ENCODE results near the gene KIF1C.

The KIF1C gene

GRCh38 chr17:4948166-4948930, 49.4 kb upstream of the KIF1C start, which contains the start of gene PFN1 (continued):
- TF ChIP-seq WT1 (tag by site-specific recombination; IDR thresholded peaks at IDR 0.05) (peak; percentile 54; the same call in 1 of the 2 replicates), ZNF571 (tag by site-specific recombination; IDR thresholded peaks at IDR 0.05) (no peak), ZNF350 (tag by site-specific recombination; IDR thresholded peaks at IDR 0.05) (no peak), PBX3 (CRISPR knock-in tag; IDR thresholded peaks at IDR 0.05) (peak; percentile 89), ZNF658 (tag by site-specific recombination; IDR thresholded peaks at IDR 0.05) (no peak), FEZF1 (tag by site-specific recombination; IDR thresholded peaks at IDR 0.05) (no peak), ZNF692 (tag by site-specific recombination; IDR thresholded peaks at IDR 0.05) (0 out of 2 replicates have a peak, but pooled peaks have one; percentile 18), ZNF596 (tag by site-specific recombination; IDR thresholded peaks at IDR 0.05) (no peak), KLF7 (tag by site-specific recombination; IDR thresholded peaks at IDR 0.05; ENCODE audit: borderline replicate concordance) (peak; percentile 34; the same call in 1 of the 2 replicates), HOXC10 (CRISPR knock-in tag; IDR thresholded peaks at IDR 0.05) (no peak), AEBP2 (tag by site-specific recombination; IDR thresholded peaks at IDR 0.05; ENCODE audit: borderline replicate concordance) (no peak), ZNF664 (tag by site-specific recombination; IDR thresholded peaks at IDR 0.05) (no peak), ZFP41 (tag by site-specific recombination; IDR thresholded peaks at IDR 0.05; ENCODE audit: borderline replicate concordance) (no peak), ZNF707 (tag by site-specific recombination; IDR thresholded peaks at IDR 0.05) (no peak), ZNF585B (tag by site-specific recombination; IDR thresholded peaks at IDR 0.05) (peak; percentile 2; the same call in 1 of the 2 replicates), ZNF10 (tag by site-specific recombination; IDR thresholded peaks at IDR 0.05) (no peak), ZNF248 (tag by site-specific recombination; IDR thresholded peaks at IDR 0.05) (no peak), ZNF138 (tag by site-specific recombination; IDR thresholded peaks at IDR 0.05; ENCODE audit: borderline replicate concordance) (no peak), ZNF426 (tag by site-specific recombination; IDR thresholded peaks at IDR 0.05) (no peak), PRDM4 (tag by site-specific recombination; IDR thresholded peaks at IDR 0.05) (peak; percentile 46; the same call in 1 of the 2 replicates), HOXD13 (CRISPR knock-in tag; IDR thresholded peaks at IDR 0.05; ENCODE audit: borderline replicate concordance) (no peak), ZNF544 (tag by site-specific recombination; IDR thresholded peaks at IDR 0.05) (no peak), ZFP37 (tag by site-specific recombination; IDR thresholded peaks at IDR 0.05) (peak; percentile 22; the same call in 1 of the 2 replicates), ZNF211 (tag by site-specific recombination; IDR thresholded peaks at IDR 0.05; ENCODE audit: low read depth) (no peak), PATZ1 (tag by site-specific recombination; IDR thresholded peaks at IDR 0.05) (peak; percentile 82), ZNF501 (tag by site-specific recombination; IDR thresholded peaks at IDR 0.05) (peak; percentile 82; the same call in 1 of the 2 replicates), ZNF510 (tag by site-specific recombination; IDR thresholded peaks at IDR 0.05; ENCODE audit: insufficient replicate concordance) (no peak), KLF10 (tag by site-specific recombination; IDR thresholded peaks at IDR 0.05) (no peak), ZNF670 (tag by site-specific recombination; IDR thresholded peaks at IDR 0.05; ENCODE audit: low read depth) (no peak), ZNF266 (tag by site-specific recombination; IDR thresholded peaks at IDR 0.05; ENCODE audit: low read depth) (no peak), ZNF24 (tag by site-specific recombination; IDR thresholded peaks at IDR 0.05) (no peak)
